ENCODE data around the gene ITGA7. TPM values are rescaled to one million over a fixed set of nuclear protein-coding genes. Genes with fewer than 3 reads are reported as not detected.

ITGA7 gene
- total RNA-seq, 2 donors from 2014 or later, result 6.6 to 8.9 TPM

- ATAC-seq (replicated peaks in 1 of 2) (no peak), DNase-seq (no peak)
- H3K27me3 Mint-ChIP-seq (ENCODE audit: low read depth), result no peaks in the 10 kb centered on the region
Measured at GRCh38 chr12:55739025-55739378, 31.3 kb upstream of the ITGA7 start.

GRCh38 chr12:55738123-55739024 lies 30.7 kb upstream of the ITGA7 start:
- H3K36me3 Mint-ChIP-seq (ENCODE audit: insufficient read depth in 2 of 2), result peaks cover 0 to 2% of the 10 kb centered on the region in 2 donors
- H3K9me3 Mint-ChIP-seq, result no peaks in the 10 kb centered on the region
- DNase-seq, result peak; percentile 86 to 89
- H3K4me1 Mint-ChIP-seq (ENCODE audit: low read depth), result peaks cover 26% of the 10 kb centered on the region
- peak; percentile 81 for ATAC-seq (replicated peaks in 1 of 2)
- no peaks in the 10 kb centered on the region for H3K27me3 Mint-ChIP-seq (ENCODE audit: low read depth)
- peak overlapping the region; percentile 80 to 81 for H3K4me3 Mint-ChIP-seq
- H3K27ac Mint-ChIP-seq, result peak overlapping the region; percentile 17

More at GRCh38 chr12:55739025-55739378, 31.3 kb upstream of the ITGA7 start:
- no peaks in the 10 kb centered on the region for H3K9me3 Mint-ChIP-seq
- peak overlapping the region; percentile 80 to 81 for H3K4me3 Mint-ChIP-seq
- H3K4me1 Mint-ChIP-seq (ENCODE audit: low read depth), result peaks cover 28% of the 10 kb centered on the region
- peaks cover 0 to 2% of the 10 kb centered on the region in 2 donors for H3K36me3 Mint-ChIP-seq (ENCODE audit: insufficient read depth in 2 of 2)
- no peak overlapping the region for H3K27ac Mint-ChIP-seq

GRCh38 chr12:55737581-55738122 lies 29.9 kb upstream of the ITGA7 start:
- Mint-ChIP-seq H3K27ac (peak overlapping the region; percentile 49), H3K9me3 (no peaks in the 10 kb centered on the region), H3K27me3 (ENCODE audit: low read depth) (no peaks in the 10 kb centered on the region), H3K4me3 (peak overlapping the region; percentile 80 to 81), H3K36me3 (ENCODE audit: insufficient read depth in 2 of 2) (peaks cover 0 to 2% of the 10 kb centered on the region in 2 donors), H3K4me1 (ENCODE audit: low read depth) (peaks cover 24% of the 10 kb centered on the region)
- no peak for DNase-seq
- ATAC-seq (replicated peaks in 1 of 2), result peak in 1 of 2 donors; percentile 26

- ATAC-seq (replicated peaks in 1 of 2) (peak; percentile 39 to 47), DNase-seq (peak; percentile 69 to 70)
- H3K4me3 Mint-ChIP-seq, result peak overlapping the region; percentile 65 to 81
- H3K27ac Mint-ChIP-seq, result peak overlapping the region; percentile 26
- no peaks in the 10 kb centered on the region for H3K36me3 Mint-ChIP-seq (ENCODE audit: insufficient read depth in 2 of 2)
- no peaks in the 10 kb centered on the region for H3K9me3 Mint-ChIP-seq
- H3K4me1 Mint-ChIP-seq (ENCODE audit: low read depth), result peaks cover 17% of the 10 kb centered on the region
- no peaks in the 10 kb centered on the region for H3K27me3 Mint-ChIP-seq (ENCODE audit: low read depth)
Measured at GRCh38 chr12:55736780-55737580, 29.3 kb upstream of the ITGA7 start.

- H3K4me1 Mint-ChIP-seq (ENCODE audit: low read depth), result peaks cover 17% of the 10 kb centered on the region
- no peaks in the 10 kb centered on the region for H3K36me3 Mint-ChIP-seq (ENCODE audit: insufficient read depth in 2 of 2)
- no peaks in the 10 kb centered on the region for H3K9me3 Mint-ChIP-seq
- no peaks in the 10 kb centered on the region for H3K27me3 Mint-ChIP-seq (ENCODE audit: low read depth)
- no peak for DNase-seq
- no peak overlapping the region for H3K4me3 Mint-ChIP-seq
- ATAC-seq (replicated peaks in 1 of 2), result no peak
- H3K27ac Mint-ChIP-seq, result no peak overlapping the region
Measured at GRCh38 chr12:55736076-55736475, 28.4 kb upstream of the ITGA7 start.

- H3K4me3 Mint-ChIP-seq, result no peak overlapping the region
- H3K27ac Mint-ChIP-seq, result no peak overlapping the region
Measured at GRCh38 chr12:55734595-55734994, 26.9 kb upstream of the ITGA7 start.

GRCh38 chr12:55733858-55734257 lies 26.2 kb upstream of the ITGA7 start:
- H3K27me3 Mint-ChIP-seq (ENCODE audit: low read depth), result no peaks in the 10 kb centered on the region
- no peaks in the 10 kb centered on the region for H3K9me3 Mint-ChIP-seq
- no peaks in the 10 kb centered on the region for H3K36me3 Mint-ChIP-seq (ENCODE audit: insufficient read depth in 2 of 2)
- ATAC-seq (replicated peaks in 1 of 2) (no peak), DNase-seq (no peak)
- no peak overlapping the region for H3K27ac Mint-ChIP-seq
- H3K4me3 Mint-ChIP-seq, result no peak overlapping the region
- H3K4me1 Mint-ChIP-seq (ENCODE audit: low read depth), result peaks cover 33% of the 10 kb centered on the region

More at GRCh38 chr12:55734595-55734994, 26.9 kb upstream of the ITGA7 start:
- Mint-ChIP-seq H3K27me3 (ENCODE audit: low read depth) (no peaks in the 10 kb centered on the region), H3K36me3 (ENCODE audit: insufficient read depth in 2 of 2) (no peaks in the 10 kb centered on the region), H3K9me3 (no peaks in the 10 kb centered on the region), H3K4me1 (ENCODE audit: low read depth) (peaks cover 29% of the 10 kb centered on the region)
- DNase-seq, result no peak
- ATAC-seq (replicated peaks in 1 of 2), result no peak

GRCh38 chr12:55733021-55733555 lies 25.4 kb upstream of the ITGA7 start:
- Mint-ChIP-seq H3K27ac (no peak overlapping the region), H3K4me1 (ENCODE audit: low read depth) (peaks cover 29% of the 10 kb centered on the region), H3K9me3 (no peaks in the 10 kb centered on the region), H3K4me3 (no peak overlapping the region), H3K27me3 (ENCODE audit: low read depth) (no peaks in the 10 kb centered on the region), H3K36me3 (ENCODE audit: insufficient read depth in 2 of 2) (no peaks in the 10 kb centered on the region)
- DNase-seq, result no peak
- no peak for ATAC-seq (replicated peaks in 1 of 2)

GRCh38 chr12:55732288-55732687 lies 24.6 kb upstream of the ITGA7 start:
- ATAC-seq (replicated peaks in 1 of 2) (no peak), DNase-seq (no peak)
- Mint-ChIP-seq H3K27ac (no peak overlapping the region), H3K27me3 (ENCODE audit: low read depth) (no peaks in the 10 kb centered on the region), H3K9me3 (no peaks in the 10 kb centered on the region), H3K36me3 (ENCODE audit: insufficient read depth in 2 of 2) (no peaks in the 10 kb centered on the region), H3K4me1 (ENCODE audit: low read depth) (peaks cover 27% of the 10 kb centered on the region), H3K4me3 (no peak overlapping the region)

- ATAC-seq (replicated peaks in 1 of 2) (peak; percentile 54 to 56), DNase-seq (peak in 1 of 2 donors; percentile 45)
- Mint-ChIP-seq H3K27me3 (ENCODE audit: low read depth) (no peaks in the 10 kb centered on the region), H3K9me3 (no peaks in the 10 kb centered on the region), H3K4me1 (ENCODE audit: low read depth) (peaks cover 36% of the 10 kb centered on the region), H3K36me3 (ENCODE audit: insufficient read depth in 2 of 2) (peaks cover 0 to 2% of the 10 kb centered on the region in 2 donors), H3K27ac (peak overlapping the region; percentile 91), H3K4me3 (peak overlapping the region; percentile 86 to 88)
Measured at GRCh38 chr12:55729819-55730818, 22.4 kb upstream of the ITGA7 start.

GRCh38 chr12:55728939-55729818 lies 21.5 kb upstream of the ITGA7 start, which contains the start of gene CD63:
TSS of gene CD63 (minus strand) at chr12:55729009. CDS start at chr12:55728341, 668 bp downstream.
- peak within 1 kb of the TSS; percentile 86 to 88 for H3K4me3 Mint-ChIP-seq
- ATAC-seq (replicated peaks in 1 of 2), result peak; percentile 78 to 79
- peaks cover 36% of the 10 kb centered on the region for H3K4me1 Mint-ChIP-seq (ENCODE audit: low read depth)
- peaks cover 0 to 2% of the 10 kb centered on the region in 2 donors for H3K36me3 Mint-ChIP-seq (ENCODE audit: insufficient read depth in 2 of 2)
- H3K27me3 Mint-ChIP-seq (ENCODE audit: low read depth), result no peaks in the 10 kb centered on the region
- H3K27ac Mint-ChIP-seq, result peak within 1 kb of the TSS; percentile 91
- no peaks in the 10 kb centered on the region for H3K9me3 Mint-ChIP-seq
- peak; percentile 84 to 85 for DNase-seq
